Colonic mucosa (tissue), 4 donors: ENCODE data around the gene SAMD10. TPM values are rescaled to one million over a fixed set of nuclear protein-coding genes. Genes with fewer than 3 reads are reported as not detected.

Source experiments
- DNase-seq: peaks from one replicate; pipeline ENCODE4 v3.0.0-alpha.2; 2020
- H3K27ac ChIP-seq: fragments of 200-600 bp; one replicate; pipeline ENCODE4 v1.8.0; 2021
- H3K27me3 ChIP-seq: fragments of 200-600 bp; one replicate; pipeline ENCODE4 v1.8.0; 2021
- H3K36me3 ChIP-seq: fragments of 200-600 bp; one replicate; pipeline ENCODE4 v1.8.0; 2021
- H3K4me1 ChIP-seq: fragments of 200-600 bp; one replicate; pipeline ENCODE4 v1.8.0; 2021; ENCODE audit warnings: mild to moderate bottlenecking
- H3K4me3 ChIP-seq: fragments of 200-600 bp; one replicate; pipeline ENCODE4 v1.8.0; 2021
- H3K9ac ChIP-seq, 2 donors: one replicate each; pipeline ENCODE4 v1.7.0; 2013; ENCODE audit warnings: control low read depth in 2 of 2, low read depth in 2 of 2, low read length in 2 of 2
- H3K9me3 ChIP-seq: fragments of 200-600 bp; one replicate; pipeline ENCODE4 v1.8.0; 2021
- CTCF ChIP-seq: fragments of 200-600 bp; IDR thresholded peaks from one replicate; pipeline ENCODE4 v1.8.0; 2022; ENCODE audit warnings: antibody characterized with exemption, mild to moderate bottlenecking
- intact Hi-C: fragments of 100-400 bp; cut with DNase I; formaldehyde crosslinking; loops from one replicate; pipeline ENCODE4 v1.14.1; 2022
- total RNA-seq, 2 donors: library from RNA; stranded (reverse); fragmentation: NEBNext Ultra II Directional in 1 of 2; extraction: Animal tissue kit (Norgen Biotek cat#: 25700) in 1 of 2; gene quantifications; one replicate each; pipeline ENCODE4 v1.2.1, GENCODE V29; 2021
- donor health status: healthy.
- donor health status: DM: no; HTN: no; CAD: no.
- donor health status: DM: no; HTN: no; CAD: no.

The SAMD10 gene
- total RNA-seq, 2 donors from 2014 or later = 6.1 to 6.4 TPM

- DNase-seq = peak; percentile 55
- Histone ChIP-seq H3K4me3 (no peak overlapping the region), H3K27me3 (no peaks in the 10 kb centered on the region), H3K9ac (no peak overlapping the region), H3K27ac (no peak overlapping the region), H3K36me3 (peaks cover 40% of the 10 kb centered on the region), H3K9me3 (no peaks in the 10 kb centered on the region), H3K4me1 (peaks cover 12% of the 10 kb centered on the region)
- intact Hi-C loops = no loop called here
- no peak for TF ChIP-seq CTCF
Observed at GRCh38 chr20:64024141-64024990, 44.9 kb upstream of the SAMD10 start.

GRCh38 chr20:64023361-64024140, 44.1 kb upstream of the SAMD10 start:
- Histone ChIP-seq H3K27me3 (no peaks in the 10 kb centered on the region), H3K36me3 (peaks cover 38% of the 10 kb centered on the region), H3K9me3 (no peaks in the 10 kb centered on the region), H3K4me1 (peaks cover 12% of the 10 kb centered on the region), H3K27ac (no peak overlapping the region), H3K4me3 (no peak overlapping the region), H3K9ac (no peak overlapping the region)
- no peak for TF ChIP-seq CTCF
- intact Hi-C loops = no loop called here
- DNase-seq = no peak

GRCh38 chr20:64022671-64023360, 43.4 kb upstream of the SAMD10 start:
- peaks cover 12% of the 10 kb centered on the region for H3K4me1 ChIP-seq
- no peaks in the 10 kb centered on the region for H3K9me3 ChIP-seq
- peaks cover 45% of the 10 kb centered on the region for H3K36me3 ChIP-seq
- no peaks in the 10 kb centered on the region for H3K27me3 ChIP-seq
- no peak overlapping the region for H3K9ac ChIP-seq
- no peak for DNase-seq
- no peak overlapping the region for H3K27ac ChIP-seq
- no peak overlapping the region for H3K4me3 ChIP-seq
- TF ChIP-seq CTCF = no peak
- intact Hi-C loops = no loop called here

GRCh38 chr20:64021124-64021975, 41.9 kb upstream of the SAMD10 start:
- H3K9me3 ChIP-seq = no peaks in the 10 kb centered on the region
- H3K4me1 ChIP-seq = peaks cover 12% of the 10 kb centered on the region
- H3K36me3 ChIP-seq = peaks cover 42% of the 10 kb centered on the region
- DNase-seq = no peak
- H3K27ac ChIP-seq = no peak overlapping the region
- TF ChIP-seq CTCF = no peak
- H3K27me3 ChIP-seq = no peaks in the 10 kb centered on the region
- intact Hi-C loops = no loop called here
- H3K9ac ChIP-seq = no peak overlapping the region
- H3K4me3 ChIP-seq = no peak overlapping the region
